ENCODE measurements around the gene EEF2KMT. TPM values are rescaled to one million over a fixed set of nuclear protein-coding genes. Genes with fewer than 3 reads are reported as not detected.

EEF2KMT gene
- total RNA-seq, 1 donor, result 10.0 TPM

DNA sequence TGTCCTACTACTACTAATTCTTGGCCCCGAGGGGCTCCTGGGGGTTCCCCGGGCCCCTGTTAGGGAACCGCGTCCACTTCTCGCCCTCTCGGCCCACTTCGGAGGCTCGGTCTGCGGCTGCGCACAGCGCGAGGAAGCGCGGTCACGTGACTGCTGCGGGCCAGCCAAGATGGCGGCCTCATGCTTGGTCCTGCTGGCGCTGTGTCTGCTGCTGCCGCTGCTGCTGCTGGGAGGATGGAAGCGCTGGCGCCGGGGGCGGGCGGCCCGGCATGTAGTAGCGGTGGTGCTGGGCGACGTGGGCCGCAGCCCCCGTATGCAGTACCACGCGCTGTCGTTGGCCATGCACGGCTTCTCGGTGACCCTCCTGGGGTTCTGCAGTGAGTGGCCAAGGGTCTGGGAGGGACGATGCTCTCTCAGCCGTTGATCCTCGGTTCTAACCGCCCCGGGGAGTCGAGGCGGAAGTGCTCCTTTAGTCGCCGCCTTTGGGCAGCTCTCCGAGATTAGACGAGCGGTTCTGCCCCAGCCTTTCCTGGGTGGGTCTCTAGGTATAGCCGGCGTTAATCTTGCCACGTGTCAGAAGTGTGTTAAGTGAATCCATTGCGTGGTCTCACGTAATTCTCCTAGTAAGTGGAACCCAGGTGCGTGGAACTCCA, 25.8 kb downstream of the EEF2KMT start, which contains the start of gene ALG1:
TSS of gene ALG1 (plus strand) at position 163 of the 653 bp plus-strand sequence. CDS start at position 170, 7 bp downstream.
- peak; percentile 81 to 89 (median 86) for DNase-seq (ENCODE audit: low read depth in 2 of 3, low spot score in 2 of 3)

DNA sequence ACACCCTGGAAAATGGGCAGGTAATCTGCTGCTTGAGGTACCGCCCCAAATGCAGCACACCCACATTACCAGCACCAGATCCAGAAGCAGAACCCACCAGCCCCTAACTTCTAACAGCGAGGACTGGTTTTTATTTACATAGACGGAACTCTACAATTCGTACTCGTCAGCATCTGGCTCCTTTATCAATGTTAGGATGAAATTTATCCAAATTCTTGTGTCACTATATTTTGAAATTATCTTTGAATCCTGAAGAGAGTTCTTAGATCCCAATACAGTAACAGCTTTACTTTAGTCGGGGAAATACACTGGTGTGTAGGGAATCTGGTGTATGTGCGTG, 26.3 kb downstream of the EEF2KMT start:
- no peak for DNase-seq (ENCODE audit: low read depth in 2 of 3, low spot score in 2 of 3)

GRCh38 chr16:5070431-5071186, 27.0 kb downstream of the EEF2KMT start:
- no peak for DNase-seq (ENCODE audit: low read depth in 2 of 3, low spot score in 2 of 3)

- DNase-seq (ENCODE audit: low read depth in 2 of 3, low spot score in 2 of 3), result no peak
Observed at GRCh38 chr16:5069854-5070253, 27.7 kb downstream of the EEF2KMT start.

DNA sequence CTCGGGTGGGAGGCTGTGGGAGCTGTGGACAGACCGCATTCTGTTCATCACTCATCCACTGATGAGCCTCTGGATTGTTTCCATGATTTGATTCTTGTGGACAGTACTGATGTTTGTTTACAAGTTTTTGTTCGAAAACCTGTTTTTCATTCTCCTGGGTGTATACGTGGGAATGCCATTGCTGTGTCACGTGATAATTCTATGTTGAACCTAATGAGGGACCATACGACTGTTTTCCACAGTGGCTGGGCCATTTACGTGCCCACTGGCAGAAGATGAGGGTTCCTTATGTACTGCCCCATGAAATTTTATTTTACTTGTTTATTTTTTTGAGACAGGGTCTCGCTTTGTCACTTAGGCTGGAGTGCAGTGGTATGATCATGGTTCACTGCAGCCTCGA, 28.5 kb downstream of the EEF2KMT start:
- DNase-seq (ENCODE audit: low read depth in 2 of 3, low spot score in 2 of 3), result no peak

GRCh38 chr16:5066511-5066910, 31.1 kb downstream of the EEF2KMT start:
- no peak for DNase-seq (ENCODE audit: low read depth in 2 of 3, low spot score in 2 of 3)

GRCh38 chr16:5065813-5066212, 31.8 kb downstream of the EEF2KMT start, which contains the start of gene C16orf89:
Gene C16orf89 (minus strand): TSS chr16:5065956. CDS start chr16:5065908, 48 bp downstream.
- DNase-seq (ENCODE audit: low read depth in 2 of 3, low spot score in 2 of 3), result no peak

DNA sequence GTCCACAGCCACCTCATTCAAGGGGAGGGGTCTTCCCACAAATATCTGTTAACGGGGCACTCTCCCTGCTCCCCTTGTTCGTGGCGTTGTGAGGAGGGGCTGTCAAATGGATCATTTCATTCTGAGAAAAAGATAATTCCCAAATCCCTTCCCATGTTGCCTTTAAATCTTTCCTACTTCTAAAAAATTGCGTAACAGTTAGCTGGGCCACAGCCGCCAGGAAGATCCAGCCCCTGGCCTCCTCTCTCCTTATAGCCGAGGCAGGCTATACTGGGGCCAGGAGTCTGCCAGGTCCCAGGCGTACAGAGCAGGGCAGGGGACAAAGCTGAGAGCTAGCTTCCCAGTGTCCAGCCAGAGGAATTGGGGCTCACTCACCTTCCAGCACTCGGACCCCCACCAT, 32.3 kb downstream of the EEF2KMT start:
- no peak for DNase-seq (ENCODE audit: low read depth in 2 of 3, low spot score in 2 of 3)

DNA sequence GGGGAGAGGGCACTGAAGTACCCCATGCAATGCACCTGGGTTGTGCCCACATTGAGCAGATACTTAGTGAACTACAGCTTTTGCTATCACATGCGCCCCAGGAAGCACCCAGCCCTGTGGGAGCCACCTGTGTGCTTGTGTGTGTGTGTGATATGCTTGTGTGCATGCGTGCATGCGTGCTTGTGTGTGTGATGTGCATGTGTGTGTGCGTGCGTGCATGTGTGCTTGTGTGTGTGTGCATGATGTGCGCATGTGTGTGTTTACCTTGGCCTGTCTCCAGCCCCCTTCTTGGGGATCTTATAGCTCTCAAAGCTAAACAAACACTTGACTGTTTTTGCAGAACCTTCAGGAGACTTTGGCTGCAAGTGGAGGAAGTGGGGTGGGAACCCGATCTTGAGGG, 32.7 kb downstream of the EEF2KMT start:
- no peak for DNase-seq (ENCODE audit: low read depth in 2 of 3, low spot score in 2 of 3)

- no peak for DNase-seq (ENCODE audit: low read depth in 2 of 3, low spot score in 2 of 3)
Observed at GRCh38 chr16:5062790-5063765, 34.5 kb downstream of the EEF2KMT start.

DNA sequence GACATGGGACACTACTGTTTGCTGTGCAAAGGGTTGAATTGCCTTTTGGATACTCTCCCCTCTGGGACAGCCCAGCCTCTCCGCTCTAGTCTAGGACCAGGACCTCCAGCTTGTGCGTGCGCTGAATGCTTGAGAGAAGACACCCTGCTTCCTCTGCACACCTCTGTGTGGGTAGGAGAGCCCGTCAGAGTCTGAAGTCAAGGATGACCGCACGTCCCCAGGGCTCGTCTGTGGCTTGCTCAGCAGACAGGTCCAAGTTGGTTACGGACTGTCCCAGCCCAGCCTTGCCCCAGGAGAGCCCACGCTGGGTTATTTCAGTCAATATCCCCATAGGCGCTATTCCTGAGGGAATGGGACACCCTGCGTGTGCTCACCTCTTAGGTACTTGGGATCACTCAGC, 35.5 kb downstream of the EEF2KMT start:
- no peak for DNase-seq (ENCODE audit: low read depth in 2 of 3, low spot score in 2 of 3)

DNA sequence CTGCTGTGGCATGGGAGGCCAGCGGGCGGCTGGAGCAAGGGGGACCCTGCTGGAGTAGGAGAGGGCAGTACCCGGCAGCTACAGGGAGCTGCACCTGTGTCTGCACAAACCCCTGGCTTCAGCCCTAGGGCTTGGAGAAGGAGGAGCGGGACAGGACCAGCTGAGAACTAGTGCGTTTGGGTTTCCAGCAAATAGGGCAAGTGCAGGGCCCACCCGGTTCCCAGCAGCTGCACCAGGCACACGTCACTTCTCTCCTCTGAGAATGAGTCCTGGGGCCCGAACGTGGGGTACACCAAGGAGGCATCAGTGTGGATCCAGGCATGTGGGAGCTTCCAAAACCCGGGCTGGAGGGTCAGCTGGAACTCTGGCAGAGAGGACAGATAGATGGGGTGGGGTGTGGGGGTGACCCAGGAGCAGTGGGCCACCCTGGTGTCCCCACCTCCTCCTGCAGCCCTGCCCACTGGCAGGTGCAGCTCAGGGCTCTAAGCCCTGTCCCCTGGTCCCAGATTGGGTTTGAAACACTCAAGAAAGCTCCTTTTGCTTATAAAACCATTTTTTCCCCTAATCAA, 37.4 kb downstream of the EEF2KMT start:
- DNase-seq (ENCODE audit: low read depth in 2 of 3, low spot score in 2 of 3), result no peak

- no peak for DNase-seq (ENCODE audit: low read depth in 2 of 3, low spot score in 2 of 3)
Observed at GRCh38 chr16:5059386-5060072, 38.1 kb downstream of the EEF2KMT start.

- DNase-seq (ENCODE audit: low read depth in 2 of 3, low spot score in 2 of 3), result no peak
Observed at GRCh38 chr16:5058476-5058875, 39.1 kb downstream of the EEF2KMT start.

DNA sequence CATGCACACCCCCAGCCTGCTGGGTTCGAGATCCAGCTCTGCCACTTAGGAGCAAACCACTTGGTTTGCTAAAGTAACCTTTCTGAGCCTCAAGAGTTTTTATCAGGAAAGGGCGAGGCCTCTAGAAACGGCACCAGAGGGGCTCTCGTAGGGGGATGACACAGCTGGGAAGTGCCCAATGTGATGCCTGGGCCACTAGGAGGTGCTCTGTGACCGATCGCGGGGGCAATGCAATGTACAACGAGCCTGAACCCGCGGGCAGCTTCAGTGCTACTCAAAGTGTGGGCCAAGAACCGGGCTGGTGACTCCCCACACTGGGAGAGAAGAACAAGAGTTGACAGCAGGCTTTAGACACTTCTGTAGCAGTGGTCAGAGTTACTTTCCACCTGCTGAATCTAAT, 41.2 kb downstream of the EEF2KMT start:
- peak in 2 of 3 donors; percentile 63 to 72 for DNase-seq (ENCODE audit: low read depth in 2 of 3, low spot score in 2 of 3)

GRCh38 chr16:5054876-5055865, 42.4 kb downstream of the EEF2KMT start:
- no peak for DNase-seq (ENCODE audit: low read depth in 2 of 3, low spot score in 2 of 3)

- no peak for DNase-seq (ENCODE audit: low read depth in 2 of 3, low spot score in 2 of 3)
Observed at GRCh38 chr16:5046914-5047313, 50.7 kb downstream of the EEF2KMT start.

DNA sequence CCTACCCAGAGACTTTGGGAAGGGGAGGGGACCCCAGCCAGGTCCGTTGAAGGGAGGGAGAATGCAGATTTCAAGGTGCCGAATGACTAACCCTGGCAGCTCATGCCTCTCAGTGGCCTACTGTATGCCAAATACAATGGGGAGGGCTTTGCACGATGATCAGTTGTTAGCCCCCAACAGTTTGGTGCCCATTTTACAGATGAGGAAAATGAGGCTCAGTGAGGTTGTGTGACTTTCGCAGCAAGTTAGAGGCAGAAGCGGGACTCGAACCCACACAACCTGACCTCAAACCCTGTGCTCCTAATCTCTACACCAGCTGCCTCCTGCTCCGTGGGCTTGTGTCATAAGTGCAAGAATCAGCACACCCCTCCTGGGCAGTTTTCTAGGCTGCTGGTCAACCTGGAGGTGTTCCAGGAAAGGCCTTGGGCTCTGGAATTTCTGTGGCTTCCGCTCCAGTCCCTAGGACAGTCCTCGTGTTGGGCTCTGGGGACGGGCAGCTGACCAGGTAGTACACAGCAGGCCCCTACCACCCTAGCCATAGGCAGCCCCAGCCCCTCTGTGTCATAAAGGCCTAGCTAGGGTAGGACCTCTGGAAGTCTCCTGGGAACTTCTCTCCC, 52.0 kb downstream of the EEF2KMT start:
- DNase-seq (ENCODE audit: low read depth in 2 of 3, low spot score in 2 of 3), result no peak

All from hematopoietic multipotent progenitor cell (in vitro differentiated cells).